A549 (cell line): ENCODE data around the gene ARHGDIA.

Source experiments
- CHD2 ChIP-seq: fragments of 150-350 bp; IDR thresholded peaks from 2 replicates; pipeline ENCODE4 v1.6.1; 2014; ENCODE audit warnings: low read length; ENCODE audit not compliant: partially characterized antibody
- JUN ChIP-seq, 2 experiments: fragments of >200 bp; sonication (Bioruptor Twin); formaldehyde crosslinking; IDR thresholded peaks; 2 replicates in 1 of 2; 3 replicates in 1 of 2; pipeline ENCODE4 v1.6.1; 2016 to 2017
- NFE2L2 ChIP-seq: fragments of 150-350 bp; conservative IDR thresholded peaks from 2 replicates; pipeline ENCODE4 v1.6.1; 2014; ENCODE audit warnings: low read length
- NR3C1 ChIP-seq: fragments of >200 bp; sonication (Bioruptor Twin); formaldehyde crosslinking; IDR thresholded peaks from 3 replicates; pipeline ENCODE4 v1.6.1; 2017
- PHF8 ChIP-seq: fragments of 200-600 bp; sonication (generic); IDR thresholded peaks from 2 replicates; pipeline ENCODE4 v1.6.1; 2016; ENCODE audit warnings: low read depth, mild to moderate bottlenecking, antibody characterized with exemption, moderate library complexity, borderline replicate concordance
- POLR2A ChIP-seq: IDR thresholded peaks from 2 replicates; pipeline ENCODE4 v1.6.1; 2012; ENCODE audit warnings: mild to moderate bottlenecking, low read length
- RAD21 ChIP-seq, 2 experiments: fragments of >200 bp in 1 of 2; sonication (Bioruptor Twin) in 1 of 2; formaldehyde crosslinking in 1 of 2; IDR thresholded peaks in 1 of 2; conservative IDR thresholded peaks in 1 of 2; 2 replicates in 1 of 2; 3 replicates in 1 of 2; pipeline ENCODE4 v1.6.1; 2012 to 2018; ENCODE audit warnings: inconsistent platforms in 1 of 2
- RFX5 ChIP-seq: fragments of 450-650 bp; IDR thresholded peaks from 2 replicates; pipeline ENCODE4 v1.7.1; 2014; ENCODE audit warnings: antibody characterized with exemption, mild to moderate bottlenecking, moderate library complexity
- SREBF2 ChIP-seq: fragments of 450-650 bp; IDR thresholded peaks from 2 replicates; pipeline ENCODE4 v1.6.1; 2014; ENCODE audit warnings: mild to moderate bottlenecking, moderate library complexity
- ZFP36 ChIP-seq: fragments of 450-650 bp; IDR thresholded peaks from 2 replicates; pipeline ENCODE4 v1.6.1; 2014; ENCODE audit warnings: borderline replicate concordance; ENCODE audit not compliant: partially characterized antibody
- TF ChIP-seq, protein P1 (sequence below): fragments of >200 bp; sonication (Bioruptor Twin); formaldehyde crosslinking; IDR thresholded peaks from 3 replicates; pipeline ENCODE4 v1.5.1; 2016
- TF ChIP-seq, protein P2 (sequence below): fragments of 450-650 bp; IDR thresholded peaks from 2 replicates; pipeline ENCODE4 v1.6.1; 2014; ENCODE audit warnings: antibody characterized with exemption
- TF ChIP-seq, protein P3 (sequence below): IDR thresholded peaks from 2 replicates; pipeline ENCODE4 v1.6.1; 2012

DNA sequence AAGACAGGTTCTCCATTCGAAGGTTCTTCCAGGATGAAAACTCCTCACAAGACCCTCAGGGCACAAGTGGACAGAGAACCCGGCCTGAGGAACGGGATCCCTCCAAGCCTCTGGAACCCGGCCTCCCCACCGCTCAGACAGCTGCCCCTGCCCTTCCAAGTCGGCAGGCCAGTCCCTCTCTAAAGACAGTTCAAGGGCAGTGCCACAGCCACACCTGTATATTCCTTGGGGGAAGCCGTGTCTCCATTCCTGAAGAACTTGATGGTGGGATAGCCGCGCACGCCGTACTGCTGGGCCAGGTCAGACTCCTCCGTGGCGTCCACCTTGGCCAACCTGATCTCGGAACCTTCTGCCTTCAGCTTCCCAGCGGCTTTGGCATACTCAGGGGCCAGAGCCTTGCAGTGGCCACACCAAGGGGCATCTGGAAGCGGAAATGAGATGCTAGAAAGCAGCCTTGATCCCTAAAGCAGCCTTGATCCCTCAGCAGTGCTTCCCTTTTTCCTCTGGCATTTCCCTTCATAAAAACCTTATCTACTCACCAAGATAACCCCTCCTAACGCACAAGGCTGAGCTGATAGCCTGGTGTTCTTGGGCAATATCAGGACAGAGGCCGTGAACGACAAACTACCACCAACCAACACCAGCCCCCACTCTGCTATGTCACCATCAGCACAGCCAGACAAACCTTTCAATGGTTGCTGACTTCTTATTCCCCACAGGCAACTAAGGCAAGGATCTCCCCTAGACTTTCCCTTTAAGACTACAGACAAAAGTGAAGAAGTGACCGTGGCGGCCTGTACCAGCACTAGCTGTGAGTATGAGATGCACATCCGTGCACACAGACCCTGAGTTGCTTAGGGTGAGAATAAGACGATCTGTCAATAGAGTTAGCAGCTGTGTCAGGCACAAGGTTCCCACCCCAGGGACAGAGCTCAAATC is 11.9 kb downstream of the ARHGDIA start:
- TF ChIP-seq, protein P1, sequence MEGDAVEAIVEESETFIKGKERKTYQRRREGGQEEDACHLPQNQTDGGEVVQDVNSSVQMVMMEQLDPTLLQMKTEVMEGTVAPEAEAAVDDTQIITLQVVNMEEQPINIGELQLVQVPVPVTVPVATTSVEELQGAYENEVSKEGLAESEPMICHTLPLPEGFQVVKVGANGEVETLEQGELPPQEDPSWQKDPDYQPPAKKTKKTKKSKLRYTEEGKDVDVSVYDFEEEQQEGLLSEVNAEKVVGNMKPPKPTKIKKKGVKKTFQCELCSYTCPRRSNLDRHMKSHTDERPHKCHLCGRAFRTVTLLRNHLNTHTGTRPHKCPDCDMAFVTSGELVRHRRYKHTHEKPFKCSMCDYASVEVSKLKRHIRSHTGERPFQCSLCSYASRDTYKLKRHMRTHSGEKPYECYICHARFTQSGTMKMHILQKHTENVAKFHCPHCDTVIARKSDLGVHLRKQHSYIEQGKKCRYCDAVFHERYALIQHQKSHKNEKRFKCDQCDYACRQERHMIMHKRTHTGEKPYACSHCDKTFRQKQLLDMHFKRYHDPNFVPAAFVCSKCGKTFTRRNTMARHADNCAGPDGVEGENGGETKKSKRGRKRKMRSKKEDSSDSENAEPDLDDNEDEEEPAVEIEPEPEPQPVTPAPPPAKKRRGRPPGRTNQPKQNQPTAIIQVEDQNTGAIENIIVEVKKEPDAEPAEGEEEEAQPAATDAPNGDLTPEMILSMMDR, result no peak
- TF ChIP-seq JUN (IDR thresholded peaks at IDR 0.05) (no peak), RFX5 (no peak), SREBF2 (no peak), CHD2 (no peak), POLR2A (no peak), NR3C1 (no peak), RAD21 (conservative IDR thresholded peaks at IDR 0.05 in 1 of 2, IDR thresholded peaks at IDR 0.05 in 1 of 2) (no peak), ZFP36 (no peak), NFE2L2 (no peak), PHF8 (no peak)
- TF ChIP-seq, protein P2, sequence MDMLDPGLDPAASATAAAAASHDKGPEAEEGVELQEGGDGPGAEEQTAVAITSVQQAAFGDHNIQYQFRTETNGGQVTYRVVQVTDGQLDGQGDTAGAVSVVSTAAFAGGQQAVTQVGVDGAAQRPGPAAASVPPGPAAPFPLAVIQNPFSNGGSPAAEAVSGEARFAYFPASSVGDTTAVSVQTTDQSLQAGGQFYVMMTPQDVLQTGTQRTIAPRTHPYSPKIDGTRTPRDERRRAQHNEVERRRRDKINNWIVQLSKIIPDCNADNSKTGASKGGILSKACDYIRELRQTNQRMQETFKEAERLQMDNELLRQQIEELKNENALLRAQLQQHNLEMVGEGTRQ, result no peak
- TF ChIP-seq, protein P3, sequence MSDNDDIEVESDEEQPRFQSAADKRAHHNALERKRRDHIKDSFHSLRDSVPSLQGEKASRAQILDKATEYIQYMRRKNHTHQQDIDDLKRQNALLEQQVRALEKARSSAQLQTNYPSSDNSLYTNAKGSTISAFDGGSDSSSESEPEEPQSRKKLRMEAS, result no peak
